Mesendoderm (in vitro differentiated cells): ENCODE results near the gene WASHC3.

ENCODE experiments used
- DNase-seq: peaks from one replicate; pipeline ENCODE4 v3.0.0; 2013
- H2AK5ac ChIP-seq: 2 replicates; pipeline ENCODE4 v1.6.1; 2013; ENCODE audit warnings: low read length, inconsistent platforms
- H2BK120ac ChIP-seq: 2 replicates; pipeline ENCODE4 v1.6.1; 2013; ENCODE audit warnings: low read depth, mild to moderate bottlenecking, low read length, moderate library complexity, mixed read lengths
- H2BK15ac ChIP-seq: replicated peaks from 2 replicates; pipeline ENCODE4 v1.6.1; 2013; ENCODE audit warnings: low read depth, mild to moderate bottlenecking, moderate library complexity
- H2BK5ac ChIP-seq: 2 replicates; pipeline ENCODE4 v1.6.1; 2013; ENCODE audit warnings: low read length, inconsistent platforms
- H3K18ac ChIP-seq: 2 replicates; pipeline ENCODE4 v1.6.1; 2013; ENCODE audit warnings: mild to moderate bottlenecking, low read length, mixed read lengths
- H3K23ac ChIP-seq: one replicate; pipeline ENCODE4 v1.6.1; 2013; ENCODE audit warnings: low read length
- H3K27ac ChIP-seq: 2 replicates; pipeline ENCODE4 v1.5.1; 2013; ENCODE audit warnings: low read depth, mild to moderate bottlenecking, inconsistent platforms, low read length, moderate library complexity
- H3K27me3 ChIP-seq: 2 replicates; pipeline ENCODE4 v1.6.1; 2013; ENCODE audit warnings: low read length, control low read depth, mild to moderate bottlenecking, inconsistent platforms; ENCODE audit not compliant: insufficient read depth, poor library complexity
- H3K36me3 ChIP-seq: 2 replicates; pipeline ENCODE4 v1.6.1; 2013; ENCODE audit warnings: low read length, inconsistent platforms; ENCODE audit not compliant: control insufficient read depth, insufficient read depth
- H3K4ac ChIP-seq: one replicate; pipeline ENCODE4 v1.6.1; 2013; ENCODE audit warnings: low read depth, mild to moderate bottlenecking, low read length, moderate library complexity
- H3K4me1 ChIP-seq: 2 replicates; pipeline ENCODE4 v1.6.1; 2013; ENCODE audit warnings: low read depth, low read length, inconsistent platforms; ENCODE audit not compliant: control insufficient read depth
- H3K4me2 ChIP-seq: 2 replicates; pipeline ENCODE4 v1.6.1; 2013; ENCODE audit warnings: low read length
- H3K4me3 ChIP-seq: 2 replicates; pipeline ENCODE4 v1.5.1; 2013; ENCODE audit warnings: mild to moderate bottlenecking, low read length
- H3K56ac ChIP-seq: one replicate; pipeline ENCODE4 v1.6.1; 2013; ENCODE audit warnings: low read length
- H3K79me1 ChIP-seq: 2 replicates; pipeline ENCODE4 v1.6.1; 2013; ENCODE audit warnings: low read length, inconsistent platforms
- H3K79me2 ChIP-seq: 2 replicates; pipeline ENCODE4 v1.6.1; 2013; ENCODE audit warnings: mild to moderate bottlenecking, low read length; ENCODE audit not compliant: control insufficient read depth, insufficient read depth
- H3K9ac ChIP-seq: 2 replicates; pipeline ENCODE4 v1.6.1; 2013; ENCODE audit warnings: low read length, inconsistent platforms
- H4K5ac ChIP-seq: one replicate; pipeline ENCODE4 v1.6.1; 2013; ENCODE audit warnings: low read length
- H4K8ac ChIP-seq: one replicate; pipeline ENCODE4 v1.6.1; 2013; ENCODE audit warnings: low read depth, mild to moderate bottlenecking, control low read depth, low read length, moderate library complexity
- WGBS: extraction: QIAGEN DNeasy Blood & Tissue Kit; methylation state at CpG from one replicate; pipeline ENCODE4 v1.1.7; 2013; ENCODE audit warnings: low lambda C conversion rate, missing lambda C conversion rate; ENCODE audit not compliant: insufficient coverage; ENCODE audit errors: extremely low coverage; 5-methylcytosine and 5-hydroxymethylcytosine counted together

Gene WASHC3

DNA sequence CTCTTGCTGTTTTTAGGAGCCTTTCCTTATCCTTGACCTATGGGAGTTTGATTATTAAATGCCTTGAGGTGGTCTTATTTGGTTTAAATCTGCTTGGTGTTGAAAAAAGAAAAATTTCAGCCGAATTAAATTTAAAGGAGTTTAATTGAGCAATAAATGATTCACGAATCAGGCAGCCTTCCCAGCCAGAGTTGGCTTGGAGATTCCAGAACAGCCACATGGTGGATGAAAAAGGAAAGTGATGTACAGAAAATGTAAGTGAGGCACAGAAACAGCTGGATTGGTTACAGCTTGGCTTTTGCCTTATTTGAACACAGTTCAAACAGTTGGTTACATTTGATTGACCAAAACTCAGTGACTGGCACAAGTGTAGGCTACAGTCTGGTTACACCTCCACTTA lies 69.7 kb downstream of the WASHC3 start:
- H3K4me2 ChIP-seq, result no peak overlapping the region
- H3K4ac ChIP-seq, result no peak overlapping the region
- no peak overlapping the region for H3K4me3 ChIP-seq
- no peak overlapping the region for H4K5ac ChIP-seq
- no peak overlapping the region for H3K18ac ChIP-seq
- H3K27me3 ChIP-seq, result no peaks in the 10 kb centered on the region
- WGBS, result no CpG with 5 or more reads among the region's 2 CpGs
- H3K36me3 ChIP-seq, result no peaks in the 10 kb centered on the region
- H3K56ac ChIP-seq, result no peak overlapping the region
- H2BK120ac ChIP-seq, result no peak overlapping the region
- H3K4me1 ChIP-seq, result no peaks in the 10 kb centered on the region
- H3K23ac ChIP-seq, result no peak overlapping the region
- no peak overlapping the region for H3K27ac ChIP-seq
- DNase-seq, result no peak
- H2AK5ac ChIP-seq, result no peak overlapping the region
- no peak overlapping the region for H2BK15ac ChIP-seq
- H3K79me1 ChIP-seq, result no peaks in the 10 kb centered on the region
- H3K9ac ChIP-seq, result no peak overlapping the region
- no peak overlapping the region for H2BK5ac ChIP-seq
- no peak overlapping the region for H4K8ac ChIP-seq
- H3K79me2 ChIP-seq, result no peaks in the 10 kb centered on the region

DNA sequence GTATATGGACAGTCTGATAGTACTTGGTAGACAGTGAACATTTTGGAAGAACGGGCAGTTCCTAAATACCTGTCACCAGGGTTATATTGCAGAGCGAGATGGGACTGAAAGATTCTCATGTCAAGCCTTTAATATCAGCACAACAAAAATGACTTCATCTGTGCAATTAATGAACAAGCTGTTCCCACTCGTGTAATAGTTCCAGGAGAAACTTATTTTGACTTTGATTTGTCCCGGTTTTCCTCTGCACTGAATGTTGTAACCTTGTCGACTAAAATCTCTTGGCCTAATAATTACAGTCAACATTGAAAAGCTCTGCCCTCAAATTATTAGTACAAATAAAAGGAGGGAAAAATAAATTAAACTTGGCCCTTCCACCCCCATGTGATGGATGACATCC lies 79.5 kb downstream of the WASHC3 start:
- no peak overlapping the region for H4K5ac ChIP-seq
- no peaks in the 10 kb centered on the region for H3K4me1 ChIP-seq

DNA sequence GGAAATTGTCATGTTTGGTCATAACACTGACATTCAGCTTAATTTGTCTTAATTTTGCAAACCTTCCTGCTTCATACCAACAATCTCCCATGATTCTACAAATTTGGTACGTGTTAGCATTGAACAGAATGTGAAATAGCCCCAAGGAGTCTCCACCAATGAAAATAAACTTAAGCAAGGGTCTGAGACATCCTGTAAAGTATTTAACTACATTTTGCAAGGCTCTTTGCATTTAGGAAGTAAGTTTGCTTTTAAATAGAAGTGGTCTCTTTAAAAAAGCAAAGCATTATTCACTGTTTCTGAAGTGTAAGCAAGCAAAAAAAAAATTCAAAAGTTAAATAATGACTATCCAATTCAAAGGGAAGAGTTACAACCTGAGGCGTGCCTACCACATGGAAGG lies 79.9 kb downstream of the WASHC3 start:
- no peak overlapping the region for H3K4ac ChIP-seq
- H3K56ac ChIP-seq, result no peak overlapping the region
- H3K79me1 ChIP-seq, result no peaks in the 10 kb centered on the region
- WGBS, result no CpG with 5 or more reads among the region's 2 CpGs
- no peak overlapping the region for H2AK5ac ChIP-seq
- H2BK120ac ChIP-seq, result no peak overlapping the region
- no peak overlapping the region for H3K27ac ChIP-seq
- no peaks in the 10 kb centered on the region for H3K4me1 ChIP-seq
- H3K36me3 ChIP-seq, result no peaks in the 10 kb centered on the region
- H3K23ac ChIP-seq, result no peak overlapping the region
- H3K18ac ChIP-seq, result no peak overlapping the region
- H3K27me3 ChIP-seq, result no peaks in the 10 kb centered on the region
- H2BK5ac ChIP-seq, result no peak overlapping the region
- DNase-seq, result no peak
- H4K5ac ChIP-seq, result no peak overlapping the region
- no peak overlapping the region for H2BK15ac ChIP-seq
- no peaks in the 10 kb centered on the region for H3K79me2 ChIP-seq
- no peak overlapping the region for H4K8ac ChIP-seq
- no peak overlapping the region for H3K9ac ChIP-seq
- H3K4me2 ChIP-seq, result no peak overlapping the region
- no peak overlapping the region for H3K4me3 ChIP-seq

More for the DNA sequence above, 79.5 kb downstream of the WASHC3 start:
- H2BK120ac ChIP-seq, result no peak overlapping the region
- H3K4ac ChIP-seq, result no peak overlapping the region
- WGBS, result no CpG with 5 or more reads among the region's 5 CpGs
- no peak overlapping the region for H3K56ac ChIP-seq
- no peak overlapping the region for H3K4me3 ChIP-seq
- H3K79me2 ChIP-seq, result no peaks in the 10 kb centered on the region
- no peaks in the 10 kb centered on the region for H3K79me1 ChIP-seq
- no peak overlapping the region for H2BK5ac ChIP-seq
- H4K8ac ChIP-seq, result no peak overlapping the region
- H3K36me3 ChIP-seq, result no peaks in the 10 kb centered on the region
- H3K23ac ChIP-seq, result no peak overlapping the region
- no peak overlapping the region for H2AK5ac ChIP-seq
- DNase-seq, result no peak
- H3K27ac ChIP-seq, result no peak overlapping the region
- no peak overlapping the region for H3K18ac ChIP-seq
- H3K9ac ChIP-seq, result no peak overlapping the region
- no peak overlapping the region for H2BK15ac ChIP-seq
- no peaks in the 10 kb centered on the region for H3K27me3 ChIP-seq
- no peak overlapping the region for H3K4me2 ChIP-seq

DNA sequence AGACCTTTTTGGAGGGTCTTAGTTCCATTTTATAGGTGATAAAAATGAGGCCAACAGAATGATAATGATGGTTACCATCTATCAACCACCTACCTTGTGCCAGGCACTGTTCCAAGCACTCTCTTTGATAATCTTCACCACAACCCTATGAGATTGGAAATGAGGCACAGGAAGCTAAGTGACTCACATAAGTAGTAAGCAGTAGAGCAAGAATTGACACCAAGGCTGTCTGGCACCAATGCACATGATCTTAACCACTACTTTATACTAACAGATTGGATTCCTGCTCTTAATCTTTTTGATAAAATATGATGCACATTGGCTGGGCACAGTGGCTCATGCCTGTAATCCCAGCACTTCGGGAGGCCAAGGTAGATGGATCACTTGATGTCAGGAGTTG lies 93.0 kb downstream of the WASHC3 start:
- H2BK5ac ChIP-seq, result no peak overlapping the region
- no peak overlapping the region for H3K27ac ChIP-seq
- no peak overlapping the region for H2AK5ac ChIP-seq
- H3K4me3 ChIP-seq, result no peak overlapping the region
- no peaks in the 10 kb centered on the region for H3K79me1 ChIP-seq
- no peak overlapping the region for H3K18ac ChIP-seq
- no peak overlapping the region for H3K56ac ChIP-seq
- H4K8ac ChIP-seq, result no peak overlapping the region
- H2BK15ac ChIP-seq, result no peak overlapping the region
- H3K27me3 ChIP-seq, result no peaks in the 10 kb centered on the region
- H4K5ac ChIP-seq, result no peak overlapping the region
- DNase-seq, result no peak
- no peaks in the 10 kb centered on the region for H3K36me3 ChIP-seq
- H3K79me2 ChIP-seq, result no peaks in the 10 kb centered on the region
- H3K4me2 ChIP-seq, result no peak overlapping the region
- no peak overlapping the region for H3K4ac ChIP-seq
- H3K23ac ChIP-seq, result no peak overlapping the region
- WGBS, result no CpG with 5 or more reads among the region's 1 CpG
- no peaks in the 10 kb centered on the region for H3K4me1 ChIP-seq
- no peak overlapping the region for H3K9ac ChIP-seq
- H2BK120ac ChIP-seq, result no peak overlapping the region

DNA sequence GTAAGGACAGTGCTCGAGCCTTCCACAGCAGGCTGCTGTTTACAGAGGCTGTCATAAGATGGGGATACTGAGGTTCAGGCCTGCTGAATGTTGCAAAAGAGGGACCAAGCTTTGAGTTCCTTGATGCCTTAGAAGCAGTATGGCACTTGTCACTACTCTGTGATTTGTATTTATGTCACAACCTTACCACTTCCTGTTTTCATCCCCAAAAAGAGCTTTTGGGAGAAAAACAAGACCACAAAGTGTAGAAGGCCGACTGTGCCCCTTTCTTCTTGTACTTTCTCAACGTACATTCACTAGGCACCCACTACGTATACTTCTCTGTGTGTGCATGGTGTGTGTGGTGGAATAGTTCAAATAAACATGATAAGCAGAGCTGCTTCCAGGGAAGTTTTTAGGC lies 94.3 kb downstream of the WASHC3 start:
- no CpG with 5 or more reads among the region's 4 CpGs for WGBS
- Histone ChIP-seq H3K18ac (no peak overlapping the region), H3K79me2 (no peaks in the 10 kb centered on the region)

DNA sequence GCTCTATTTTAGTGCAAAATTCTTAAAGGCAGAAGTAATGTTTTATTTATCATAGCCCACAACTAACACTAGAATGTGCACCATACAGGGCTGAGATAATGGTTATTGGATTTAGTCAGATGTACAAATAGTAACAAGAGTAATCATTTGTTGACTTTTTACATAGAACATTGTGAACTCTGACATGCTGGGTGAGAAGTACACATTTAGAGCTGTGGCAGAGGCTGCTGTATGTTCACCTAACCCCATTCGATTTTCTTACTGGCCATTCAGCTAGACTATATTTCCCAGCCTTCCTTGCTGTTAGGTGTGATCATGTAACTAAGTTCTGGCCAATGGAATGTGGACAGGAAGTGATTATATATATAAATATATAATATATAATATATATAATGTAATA lies 95.3 kb downstream of the WASHC3 start:
- Histone ChIP-seq H4K5ac (no peak overlapping the region), H2BK15ac (no peak overlapping the region), H3K27ac (no peak overlapping the region), H3K27me3 (no peaks in the 10 kb centered on the region), H2BK120ac (no peak overlapping the region), H3K4ac (no peak overlapping the region), H3K4me1 (no peaks in the 10 kb centered on the region), H3K4me3 (no peak overlapping the region), H3K79me1 (no peaks in the 10 kb centered on the region), H4K8ac (no peak overlapping the region), H3K36me3 (no peaks in the 10 kb centered on the region), H2AK5ac (no peak overlapping the region), H3K79me2 (no peaks in the 10 kb centered on the region), H3K23ac (no peak overlapping the region), H3K18ac (no peak overlapping the region), H3K9ac (no peak overlapping the region), H3K56ac (no peak overlapping the region), H3K4me2 (no peak overlapping the region), H2BK5ac (no peak overlapping the region)
- WGBS, result no CpG with 5 or more reads among the region's 1 CpG
- no peak for DNase-seq

More for the DNA sequence above, 94.3 kb downstream of the WASHC3 start:
- Histone ChIP-seq H3K4me1 (no peaks in the 10 kb centered on the region), H3K4me2 (no peak overlapping the region), H3K4ac (no peak overlapping the region), H3K9ac (no peak overlapping the region), H2BK15ac (no peak overlapping the region), H4K8ac (no peak overlapping the region), H3K56ac (no peak overlapping the region), H4K5ac (no peak overlapping the region), H3K27me3 (no peaks in the 10 kb centered on the region), H2BK120ac (no peak overlapping the region), H2BK5ac (no peak overlapping the region), H3K4me3 (no peak overlapping the region), H3K36me3 (no peaks in the 10 kb centered on the region), H3K27ac (no peak overlapping the region), H3K23ac (no peak overlapping the region), H2AK5ac (no peak overlapping the region), H3K79me1 (no peaks in the 10 kb centered on the region)
- no peak for DNase-seq
